HEK293 (cell line): ENCODE measurements around the gene ATP6V1B1.

ENCODE experiments used
- ATF2 ChIP-seq: fragments of 450-650 bp; formaldehyde crosslinking; IDR thresholded peaks from 2 replicates; pipeline ENCODE4 v1.5.1; 2016; ENCODE audit warnings: missing biosample characterization, missing genetic modification characterization, low read depth
- GLI4 ChIP-seq: fragments of 450-650 bp; formaldehyde crosslinking; IDR thresholded peaks from 2 replicates; pipeline ENCODE4 v1.5.1; 2016; ENCODE audit warnings: missing biosample characterization, missing genetic modification characterization
- HOXA7 ChIP-seq: sonication (generic); formaldehyde crosslinking; IDR thresholded peaks from 2 replicates; pipeline ENCODE4 v1.8.1; 2022; ENCODE audit warnings: missing genetic modification reagents, borderline replicate concordance
- KLF8 ChIP-seq: fragments of 450-650 bp; formaldehyde crosslinking; IDR thresholded peaks from 2 replicates; pipeline ENCODE4 v1.5.1; 2016; ENCODE audit warnings: missing biosample characterization, missing genetic modification characterization
- PRDM1 ChIP-seq: fragments of 450-650 bp; formaldehyde crosslinking; IDR thresholded peaks from 2 replicates; pipeline ENCODE4; 2016; ENCODE audit warnings: missing biosample characterization, missing genetic modification characterization
- SP7 ChIP-seq: fragments of 450-650 bp; formaldehyde crosslinking; IDR thresholded peaks from 2 replicates; pipeline ENCODE4 v1.5.1; 2016; ENCODE audit warnings: missing biosample characterization, missing genetic modification characterization
- ZBTB11 ChIP-seq: fragments of 450-650 bp; formaldehyde crosslinking; conservative IDR thresholded peaks from 2 replicates; pipeline ENCODE4 v1.5.1; 2016; ENCODE audit warnings: low read depth, missing biosample characterization, missing genetic modification characterization
- ZBTB17 ChIP-seq: fragments of 450-650 bp; formaldehyde crosslinking; IDR thresholded peaks from 2 replicates; pipeline ENCODE4 v1.5.1; 2016; ENCODE audit warnings: missing biosample characterization, missing genetic modification characterization
- ZBTB26 ChIP-seq: fragments of 450-650 bp; formaldehyde crosslinking; optimal IDR thresholded peaks from 2 replicates; pipeline ENCODE3; 2016; ENCODE audit warnings: missing biosample characterization, mild to moderate bottlenecking, missing genetic modification characterization
- ZBTB8A ChIP-seq: fragments of 450-650 bp; formaldehyde crosslinking; IDR thresholded peaks from 2 replicates; pipeline ENCODE4 v1.5.1; 2016; ENCODE audit warnings: missing biosample characterization, missing genetic modification characterization
- ZFHX2 ChIP-seq: fragments of 450-650 bp; formaldehyde crosslinking; conservative IDR thresholded peaks from 2 replicates; pipeline ENCODE4 v1.5.1; 2016; ENCODE audit warnings: missing biosample characterization, missing genetic modification characterization
- ZFP41 ChIP-seq: fragments of 450-650 bp; formaldehyde crosslinking; IDR thresholded peaks from 2 replicates; pipeline ENCODE4 v1.5.1; 2016; ENCODE audit warnings: missing biosample characterization, missing genetic modification characterization, borderline replicate concordance
- ZNF138 ChIP-seq: fragments of 450-650 bp; formaldehyde crosslinking; IDR thresholded peaks from 2 replicates; pipeline ENCODE4 v1.5.1; 2016; ENCODE audit warnings: missing biosample characterization, missing genetic modification characterization, borderline replicate concordance
- ZNF146 ChIP-seq: fragments of 450-650 bp; formaldehyde crosslinking; IDR thresholded peaks from 2 replicates; pipeline ENCODE4 v1.5.1; 2016; ENCODE audit warnings: missing biosample characterization, missing genetic modification characterization
- ZNF157 ChIP-seq: fragments of 450-650 bp; formaldehyde crosslinking; IDR thresholded peaks from 2 replicates; pipeline ENCODE4 v1.5.1; 2016; ENCODE audit warnings: missing biosample characterization, missing genetic modification characterization
- ZNF2 ChIP-seq: fragments of 450-650 bp; formaldehyde crosslinking; IDR thresholded peaks from 2 replicates; pipeline ENCODE4 v1.5.1; 2016; ENCODE audit warnings: missing biosample characterization, missing genetic modification characterization
- ZNF26 ChIP-seq: fragments of 450-650 bp; formaldehyde crosslinking; IDR thresholded peaks from 2 replicates; pipeline ENCODE4 v1.5.1; 2016; ENCODE audit warnings: missing biosample characterization, missing genetic modification characterization
- ZNF280C ChIP-seq: fragments of 450-650 bp; formaldehyde crosslinking; IDR thresholded peaks from 2 replicates; pipeline ENCODE4 v1.5.1; 2016; ENCODE audit warnings: missing biosample characterization, missing genetic modification characterization
- ZNF37A ChIP-seq: fragments of 450-650 bp; IDR thresholded peaks from 2 replicates; pipeline ENCODE4 v1.5.1; 2018; ENCODE audit warnings: missing biosample characterization, missing genetic modification characterization
- ZNF404 ChIP-seq: fragments of 450-650 bp; formaldehyde crosslinking; IDR thresholded peaks from 2 replicates; pipeline ENCODE4 v1.5.1; 2017; ENCODE audit warnings: missing biosample characterization, missing genetic modification characterization
- ZNF423 ChIP-seq: fragments of 450-650 bp; formaldehyde crosslinking; IDR thresholded peaks from 2 replicates; pipeline ENCODE4 v1.5.1; 2016; ENCODE audit warnings: missing biosample characterization, missing genetic modification characterization
- ZNF473 ChIP-seq: fragments of 450-650 bp; formaldehyde crosslinking; IDR thresholded peaks from 2 replicates; pipeline ENCODE4 v1.5.1; 2017; ENCODE audit warnings: missing biosample characterization, missing genetic modification characterization
- ZNF514 ChIP-seq: fragments of 450-650 bp; formaldehyde crosslinking; IDR thresholded peaks from 2 replicates; pipeline ENCODE4 v1.5.1; 2016; ENCODE audit warnings: missing biosample characterization, missing genetic modification characterization
- ZNF530 ChIP-seq: fragments of 450-650 bp; formaldehyde crosslinking; IDR thresholded peaks from 2 replicates; pipeline ENCODE4 v1.5.1; 2016; ENCODE audit warnings: low read depth, missing biosample characterization, missing genetic modification characterization
- ZNF621 ChIP-seq: fragments of 450-650 bp; formaldehyde crosslinking; IDR thresholded peaks from 2 replicates; pipeline ENCODE4 v1.5.1; 2017; ENCODE audit warnings: missing biosample characterization, missing genetic modification characterization
- ZNF629 ChIP-seq: fragments of 450-650 bp; formaldehyde crosslinking; IDR thresholded peaks from 2 replicates; pipeline ENCODE4 v1.5.1; 2017; ENCODE audit warnings: missing biosample characterization, missing genetic modification characterization
- ZNF664 ChIP-seq: fragments of 450-650 bp; formaldehyde crosslinking; IDR thresholded peaks from 2 replicates; pipeline ENCODE4 v1.5.1; 2016; ENCODE audit warnings: missing biosample characterization, missing genetic modification characterization
- ZNF704 ChIP-seq: fragments of 450-650 bp; formaldehyde crosslinking; IDR thresholded peaks from 2 replicates; pipeline ENCODE4 v1.5.1; 2016; ENCODE audit warnings: missing biosample characterization, missing genetic modification characterization
- ZNF768 ChIP-seq: fragments of 450-650 bp; formaldehyde crosslinking; IDR thresholded peaks from 2 replicates; pipeline ENCODE4 v1.5.1; 2018; ENCODE audit warnings: missing biosample characterization, mild to moderate bottlenecking, missing genetic modification characterization
- ZNF830 ChIP-seq: fragments of 450-650 bp; IDR thresholded peaks from 2 replicates; pipeline ENCODE4 v1.5.0; 2018; ENCODE audit warnings: missing biosample characterization, missing genetic modification characterization, low read depth, mild to moderate bottlenecking, moderate library complexity
- ZNF843 ChIP-seq: fragments of 450-650 bp; formaldehyde crosslinking; IDR thresholded peaks from 2 replicates; pipeline ENCODE4 v1.5.1; 2016; ENCODE audit warnings: missing biosample characterization, missing genetic modification characterization

The ATP6V1B1 gene

GRCh38 chr2:70948337-70949003 is 12.8 kb downstream of the ATP6V1B1 start (continued):
- TF ChIP-seq ZNF280C (tag by site-specific recombination) (no peak), KLF8 (tag by site-specific recombination) (no peak), ZNF157 (tag by site-specific recombination) (no peak), ZBTB8A (tag by site-specific recombination) (no peak), ZNF843 (tag by site-specific recombination) (no peak), ZFP41 (tag by site-specific recombination) (no peak), ZNF37A (tag by site-specific recombination) (no peak), ZNF138 (no peak), ZNF530 (no peak), PRDM1 (no peak), ZNF704 (tag by site-specific recombination) (no peak), ZNF768 (tag by site-specific recombination) (no peak), ZNF2 (tag by site-specific recombination) (no peak), ZBTB11 (tag by site-specific recombination) (0 out of 2 replicates have a peak, but pooled peaks have one; percentile 25), ZNF830 (no peak), ZNF514 (tag by site-specific recombination) (no peak), ZNF629 (no peak), SP7 (tag by site-specific recombination) (0 out of 2 replicates have a peak, but pooled peaks have one; percentile 13), ZNF621 (no peak), ATF2 (tag by site-specific recombination) (no peak), ZFHX2 (tag by site-specific recombination) (no peak), ZBTB17 (tag by site-specific recombination) (peak; percentile 60; the same call in 1 of the 2 replicates), ZBTB26 (tag by site-specific recombination) (no peak), ZNF146 (tag by site-specific recombination) (no peak), ZNF664 (tag by site-specific recombination) (no peak), GLI4 (tag by site-specific recombination) (no peak), ZNF473 (no peak), HOXA7 (CRISPR knock-in tag) (no peak), ZNF404 (tag by site-specific recombination) (no peak), ZNF26 (tag by site-specific recombination) (no peak), ZNF423 (no peak)
